Activated naive CD8-positive, alpha-beta T cell treated with anti-CD3 and anti-CD28 coated beads for 36 hours (primary cell): Measurements from ENCODE around the gene TMSB4X. TPM values are rescaled to one million over a fixed set of nuclear protein-coding genes. Genes with fewer than 3 reads are reported as not detected.
"Not testable (repeated sequence)": the region's sequence is repeated elsewhere in the genome, so short reads cannot be mapped to it uniquely, and the experiment has no call there.

Experiments used
- DNase-seq: peaks from one replicate; pipeline ENCODE4 v3.0.0; 2021
- H3K27ac Mint-ChIP-seq: one replicate; pipeline ENCODE4 v1.8.0; 2022; ENCODE audit warnings: mild to moderate bottlenecking, moderate library complexity, mixed read lengths
- H3K27me3 Mint-ChIP-seq: one replicate; pipeline ENCODE4 v1.8.0; 2022; ENCODE audit warnings: mild to moderate bottlenecking, mixed read lengths
- H3K36me3 Mint-ChIP-seq: one replicate; pipeline ENCODE4 v1.8.0; 2021; ENCODE audit warnings: mild to moderate bottlenecking, mixed read lengths
- H3K4me1 Mint-ChIP-seq: one replicate; pipeline ENCODE4 v1.8.0; 2021; ENCODE audit warnings: mixed read lengths
- H3K4me3 Mint-ChIP-seq: one replicate; pipeline ENCODE4 v1.8.0; 2022; ENCODE audit warnings: mild to moderate bottlenecking, moderate library complexity, mixed read lengths
- H3K9me3 Mint-ChIP-seq: one replicate; pipeline ENCODE4 v1.8.0; 2022; ENCODE audit warnings: mixed read lengths
- total RNA-seq, 2 experiments: library from RNA; stranded (reverse); gene quantifications; one replicate each; pipeline ENCODE4 v1.2.3, GENCODE V29; 2021

Gene TMSB4X
- total RNA-seq, 2 experiments from 2014 or later: 3,478 to 3,646 TPM

DNA sequence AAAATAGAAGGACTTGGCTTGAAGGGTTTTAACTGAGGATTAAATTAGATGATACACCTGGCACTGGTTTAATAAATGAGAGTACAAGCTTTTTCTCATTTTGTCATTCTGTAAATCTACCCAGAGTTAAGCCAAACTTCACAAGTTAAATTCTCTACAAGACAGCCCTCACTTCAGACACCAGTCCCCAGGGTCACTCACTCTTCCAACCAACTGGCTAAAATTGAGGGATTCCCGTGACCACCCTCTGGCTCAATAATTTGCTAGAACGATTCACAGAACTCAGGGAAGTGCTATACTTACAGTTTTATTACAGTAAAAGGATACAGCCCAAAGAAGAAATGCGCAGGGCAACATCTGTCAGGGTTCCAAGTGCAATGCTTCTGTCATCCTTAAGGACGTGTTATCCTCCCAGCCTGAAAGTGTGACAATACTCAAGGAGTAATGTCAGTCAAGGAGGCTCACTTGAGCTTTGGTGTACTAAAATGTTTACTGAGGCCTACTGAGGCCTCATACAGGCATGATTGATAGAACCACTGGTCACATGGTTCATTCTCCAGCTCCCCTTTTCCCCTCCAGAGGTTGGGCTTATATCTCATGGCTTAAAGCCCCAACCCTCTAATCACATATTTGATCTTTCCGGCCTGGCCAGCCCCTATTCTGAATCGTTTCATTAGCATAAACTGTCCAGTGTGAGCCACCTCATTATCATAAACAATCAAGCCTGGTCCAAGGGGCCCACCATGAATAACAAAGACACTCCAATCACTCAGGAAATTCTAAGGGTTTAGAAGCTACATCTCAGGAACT lies 9.6 kb upstream of the TMSB4X start:
- H3K27ac Mint-ChIP-seq: peak overlapping the region; percentile 66
- peaks cover 15% of the 10 kb centered on the region for H3K36me3 Mint-ChIP-seq
- no peaks in the 10 kb centered on the region for H3K27me3 Mint-ChIP-seq
- peaks cover 47% of the 10 kb centered on the region for H3K4me1 Mint-ChIP-seq
- no peak for DNase-seq
- no peak overlapping the region for H3K4me3 Mint-ChIP-seq
- no peaks in the 10 kb centered on the region for H3K9me3 Mint-ChIP-seq

DNA sequence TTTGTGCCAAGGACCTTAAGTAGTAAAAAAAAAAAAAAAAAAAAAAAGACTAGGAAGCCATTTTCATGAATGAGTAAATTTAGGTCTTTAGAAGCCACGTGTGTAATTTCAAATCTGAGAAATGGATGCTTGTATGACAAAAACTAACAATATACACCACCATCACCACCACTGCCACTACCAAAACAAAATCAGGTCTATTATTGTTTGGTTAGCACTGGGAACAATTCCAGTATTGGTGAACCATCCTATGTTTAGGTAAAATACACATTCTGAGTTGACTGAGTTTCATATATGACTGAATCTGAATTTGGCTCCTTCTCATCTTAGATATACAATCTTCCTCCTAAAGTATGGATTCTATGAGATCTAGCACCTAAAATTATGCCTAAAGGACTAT lies 8.8 kb upstream of the TMSB4X start:
- Mint-ChIP-seq H3K4me3 (no peak overlapping the region), H3K4me1 (peaks cover 48% of the 10 kb centered on the region), H3K27me3 (no peaks in the 10 kb centered on the region), H3K36me3 (peaks cover 15% of the 10 kb centered on the region), H3K27ac (peak overlapping the region; percentile 92), H3K9me3 (no peaks in the 10 kb centered on the region)
- DNase-seq: no peak

DNA sequence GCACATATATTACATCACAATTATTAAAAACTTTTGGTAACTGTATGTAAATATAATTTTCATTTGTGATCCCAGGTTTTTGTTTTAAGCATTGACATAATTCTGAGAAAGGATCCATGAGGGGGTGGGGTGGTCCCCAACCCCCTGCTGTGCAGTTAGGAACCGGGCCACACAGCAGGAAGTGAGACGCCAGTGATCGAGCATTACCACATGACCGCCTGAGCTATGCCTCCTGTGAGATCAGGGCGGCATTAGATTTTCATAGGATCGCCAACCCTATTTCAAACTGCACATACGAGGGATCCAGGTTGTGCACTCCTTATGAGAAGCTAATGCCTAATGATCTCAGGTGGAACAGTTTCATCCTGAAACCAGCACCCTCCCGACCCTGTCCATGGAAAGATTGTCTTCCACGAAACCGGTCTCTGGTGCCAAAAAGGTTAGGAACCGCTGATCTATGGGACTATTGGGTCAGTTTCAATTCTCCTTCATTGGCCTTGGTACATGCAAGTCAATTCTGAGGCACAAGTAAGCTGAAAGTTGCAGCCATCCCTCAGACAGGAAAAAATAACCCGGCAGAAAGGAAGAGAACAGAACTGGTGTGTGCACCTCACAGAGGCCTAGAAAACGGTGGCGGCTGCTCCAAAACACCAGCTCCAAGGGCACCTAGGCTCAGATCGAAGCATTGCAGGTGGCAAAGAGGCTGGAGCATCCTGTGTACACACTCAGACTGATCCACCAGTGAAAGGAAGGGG lies 7.0 kb upstream of the TMSB4X start:
- peaks cover 9% of the 10 kb centered on the region for H3K36me3 Mint-ChIP-seq
- peak overlapping the region; percentile 92 for H3K27ac Mint-ChIP-seq
- H3K27me3 Mint-ChIP-seq: no peaks in the 10 kb centered on the region
- H3K9me3 Mint-ChIP-seq: no peaks in the 10 kb centered on the region
- peaks cover 45% of the 10 kb centered on the region for H3K4me1 Mint-ChIP-seq
- no peak for DNase-seq
- H3K4me3 Mint-ChIP-seq: peak overlapping the region; percentile 74

- no peaks in the 10 kb centered on the region for H3K9me3 Mint-ChIP-seq
- peaks cover 5% of the 10 kb centered on the region for H3K27me3 Mint-ChIP-seq
- peak overlapping the region; percentile 98 for H3K27ac Mint-ChIP-seq
- H3K4me3 Mint-ChIP-seq: peak overlapping the region; percentile 89
- H3K36me3 Mint-ChIP-seq: peaks cover 22% of the 10 kb centered on the region
- DNase-seq: peak; percentile 48
- peaks cover 39% of the 10 kb centered on the region for H3K4me1 Mint-ChIP-seq
These were observed 4.2 kb upstream of the TMSB4X start for GRCh38 chrX:12970691-12971202.

GRCh38 chrX:12971282-12972003 lies 3.5 kb upstream of the TMSB4X start:
- Mint-ChIP-seq H3K36me3 (peaks cover 27% of the 10 kb centered on the region), H3K4me3 (peak overlapping the region; percentile 89), H3K9me3 (no peaks in the 10 kb centered on the region), H3K27ac (peak overlapping the region; percentile 98), H3K27me3 (peaks cover 5% of the 10 kb centered on the region), H3K4me1 (peaks cover 34% of the 10 kb centered on the region)
- DNase-seq: peak; percentile 44

- Mint-ChIP-seq H3K27me3 (peaks cover 12% of the 10 kb centered on the region), H3K27ac (peak overlapping the region; percentile 98), H3K9me3 (no peaks in the 10 kb centered on the region), H3K36me3 (peaks cover 34% of the 10 kb centered on the region), H3K4me1 (peaks cover 32% of the 10 kb centered on the region), H3K4me3 (peak overlapping the region; percentile 89)
- no peak for DNase-seq
These were observed 2.7 kb upstream of the TMSB4X start for GRCh38 chrX:12972243-12972642.

DNA sequence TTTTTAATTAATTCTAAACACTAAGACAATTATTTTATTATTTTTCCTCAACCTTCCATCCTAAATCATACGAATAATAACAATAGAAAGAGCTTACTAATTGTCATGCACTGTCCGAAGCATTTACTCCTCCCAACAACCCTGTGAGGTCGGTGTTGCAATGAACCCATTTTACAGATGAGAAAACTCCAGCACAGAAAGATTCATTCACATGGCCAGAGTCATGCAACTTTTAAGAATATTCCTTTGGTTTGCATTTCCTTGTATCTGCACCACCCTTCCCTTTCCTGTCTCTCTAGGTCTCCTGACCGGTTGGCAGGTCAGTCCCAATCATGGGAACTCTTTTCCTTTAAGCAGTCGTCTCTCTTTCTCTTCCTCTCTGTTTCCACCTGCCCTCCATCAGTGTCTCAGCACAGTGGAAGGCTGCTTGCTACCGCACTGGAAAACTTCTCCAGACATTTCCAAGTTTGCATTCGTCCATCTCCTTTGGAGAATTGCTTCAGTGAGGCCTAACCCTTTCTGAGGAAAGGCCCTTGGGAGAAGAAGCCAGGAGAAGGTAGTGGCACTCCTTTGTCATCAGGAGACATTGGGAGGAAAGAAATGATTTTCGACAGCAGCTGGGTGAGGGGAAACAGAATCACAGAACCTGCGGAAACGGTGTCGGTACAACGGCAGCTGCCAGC lies 1.9 kb upstream of the TMSB4X start:
- no peaks in the 10 kb centered on the region for H3K9me3 Mint-ChIP-seq
- H3K36me3 Mint-ChIP-seq: peaks cover 42% of the 10 kb centered on the region
- peak overlapping the region; percentile 98 for H3K4me3 Mint-ChIP-seq
- DNase-seq: no peak
- H3K27ac Mint-ChIP-seq: peak overlapping the region; percentile 98
- peaks cover 31% of the 10 kb centered on the region for H3K4me1 Mint-ChIP-seq
- peaks cover 13% of the 10 kb centered on the region for H3K27me3 Mint-ChIP-seq

DNA sequence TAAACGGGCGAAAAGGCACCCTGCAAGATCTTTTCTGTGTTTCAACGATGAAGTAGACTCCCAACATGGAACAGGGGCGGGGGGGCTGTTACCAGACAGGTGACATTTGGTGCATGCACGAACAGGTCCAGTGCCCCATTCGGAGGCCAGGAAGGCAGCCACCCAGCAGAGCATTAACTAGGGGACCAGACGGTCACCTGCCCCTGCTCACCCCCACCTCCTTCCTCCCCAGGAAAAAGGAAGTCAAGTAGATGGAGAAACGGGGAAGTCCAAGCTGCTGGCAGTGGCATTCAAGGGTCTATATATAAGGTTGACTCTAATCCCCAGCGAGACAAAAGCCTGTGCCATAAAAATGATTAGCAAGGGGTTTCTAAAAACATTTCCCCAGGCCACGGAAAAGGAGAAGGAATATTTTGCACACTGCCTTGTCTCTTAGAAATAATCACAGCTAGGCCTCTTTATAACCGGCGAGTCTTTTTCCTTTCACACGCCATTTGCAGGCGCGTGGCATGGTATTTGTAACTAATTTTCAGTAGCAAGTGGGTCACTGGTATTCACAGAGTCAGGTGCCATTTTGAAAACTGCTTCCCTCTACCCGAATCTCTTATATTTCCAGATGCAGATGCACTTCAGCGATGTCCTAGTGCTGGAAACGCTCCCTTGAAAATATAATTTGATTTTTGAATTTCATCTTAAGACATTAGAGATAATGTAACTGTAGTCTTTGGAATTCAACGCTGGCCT lies 1.2 kb upstream of the TMSB4X start:
- Mint-ChIP-seq H3K36me3 (peaks cover 44% of the 10 kb centered on the region), H3K9me3 (no peaks in the 10 kb centered on the region), H3K4me3 (peak overlapping the region; percentile 98), H3K27ac (peak overlapping the region; percentile 98), H3K4me1 (peaks cover 33% of the 10 kb centered on the region), H3K27me3 (peaks cover 13% of the 10 kb centered on the region)
- peak; percentile 54 for DNase-seq

- H3K27me3 Mint-ChIP-seq: peaks cover 13% of the 10 kb centered on the region
- peaks cover 45% of the 10 kb centered on the region for H3K36me3 Mint-ChIP-seq
- peaks cover 33% of the 10 kb centered on the region for H3K4me1 Mint-ChIP-seq
- peak overlapping the region; percentile 98 for H3K27ac Mint-ChIP-seq
- peak; percentile 63 for DNase-seq
- no peaks in the 10 kb centered on the region for H3K9me3 Mint-ChIP-seq
- peak overlapping the region; percentile 98 for H3K4me3 Mint-ChIP-seq
These were observed 560 bp upstream of the TMSB4X start for GRCh38 chrX:12974305-12974795.

- H3K36me3 Mint-ChIP-seq: peaks cover 45% of the 10 kb centered on the region
- H3K4me1 Mint-ChIP-seq: peaks cover 29% of the 10 kb centered on the region
- H3K9me3 Mint-ChIP-seq: no peaks in the 10 kb centered on the region
- peak overlapping the region; percentile 98 for H3K27ac Mint-ChIP-seq
- peak overlapping the region; percentile 98 for H3K4me3 Mint-ChIP-seq
- peaks cover 13% of the 10 kb centered on the region for H3K27me3 Mint-ChIP-seq
- no peak for DNase-seq
These were observed 708 bp downstream of the TMSB4X start for GRCh38 chrX:12975670-12975965.

DNA sequence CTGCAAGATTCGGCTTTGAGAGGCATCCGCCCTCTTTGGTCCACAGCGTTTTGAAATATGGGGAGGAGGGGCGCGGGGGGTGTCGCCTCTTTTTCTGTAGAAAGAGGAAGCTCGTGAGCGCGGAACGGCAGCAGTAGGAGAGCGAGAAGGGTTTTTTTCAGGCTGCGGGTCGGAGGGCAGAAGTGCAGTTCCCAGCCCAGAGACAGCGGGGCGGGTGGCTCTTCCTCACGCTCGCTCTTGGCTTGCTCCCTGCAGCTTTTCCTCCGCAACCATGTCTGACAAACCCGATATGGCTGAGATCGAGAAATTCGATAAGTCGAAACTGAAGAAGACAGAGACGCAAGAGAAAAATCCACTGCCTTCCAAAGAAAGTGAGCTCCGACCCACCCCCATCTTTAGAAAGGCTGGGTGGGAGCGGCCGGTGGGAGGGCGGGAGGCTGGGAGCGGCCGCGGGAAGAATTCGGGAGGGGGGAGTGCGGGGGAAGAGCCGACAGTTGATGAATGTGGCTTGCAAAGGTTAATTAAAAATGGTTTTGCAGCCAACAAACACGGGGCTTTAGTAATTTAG lies 1.2 kb downstream of the TMSB4X start:
- Mint-ChIP-seq H3K9me3 (no peaks in the 10 kb centered on the region), H3K27ac (peak overlapping the region; percentile 98), H3K36me3 (peaks cover 45% of the 10 kb centered on the region), H3K4me3 (peak overlapping the region; percentile 98), H3K27me3 (peaks cover 13% of the 10 kb centered on the region), H3K4me1 (peaks cover 28% of the 10 kb centered on the region)
- DNase-seq: peak; percentile 20

DNA sequence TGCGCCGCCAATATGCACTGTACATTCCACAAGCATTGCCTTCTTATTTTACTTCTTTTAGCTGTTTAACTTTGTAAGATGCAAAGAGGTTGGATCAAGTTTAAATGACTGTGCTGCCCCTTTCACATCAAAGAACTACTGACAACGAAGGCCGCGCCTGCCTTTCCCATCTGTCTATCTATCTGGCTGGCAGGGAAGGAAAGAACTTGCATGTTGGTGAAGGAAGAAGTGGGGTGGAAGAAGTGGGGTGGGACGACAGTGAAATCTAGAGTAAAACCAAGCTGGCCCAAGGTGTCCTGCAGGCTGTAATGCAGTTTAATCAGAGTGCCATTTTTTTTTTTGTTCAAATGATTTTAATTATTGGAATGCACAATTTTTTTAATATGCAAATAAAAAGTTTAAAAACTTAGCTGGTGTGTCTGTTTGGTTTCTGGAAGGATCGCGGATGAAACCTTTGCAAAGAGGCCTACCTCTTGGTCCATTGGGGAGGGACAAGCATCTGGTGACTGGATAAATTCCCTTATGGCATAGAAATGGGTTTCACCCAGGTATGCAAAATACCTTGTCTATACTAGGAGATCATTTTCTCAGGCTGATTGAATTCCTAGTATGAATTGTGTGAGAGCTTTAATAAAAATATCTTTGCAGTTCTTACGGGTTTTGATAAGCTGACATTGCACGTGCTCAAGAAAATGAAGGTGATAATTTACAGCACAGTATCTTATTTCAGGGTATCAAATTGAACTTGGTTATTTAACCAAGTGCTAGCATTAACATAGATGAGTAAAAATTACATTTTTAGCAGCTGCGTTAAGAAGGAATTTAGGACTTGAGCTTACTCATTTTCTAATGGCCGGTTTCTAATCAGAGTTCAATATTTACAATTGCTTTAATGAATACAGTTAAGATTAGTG lies 2.2 kb downstream of the TMSB4X start:
- H3K36me3 Mint-ChIP-seq: peaks cover 47% of the 10 kb centered on the region
- H3K4me1 Mint-ChIP-seq: peaks cover 29% of the 10 kb centered on the region
- not testable (repeated sequence) for DNase-seq, H3K9me3 Mint-ChIP-seq
- peak overlapping the region; percentile 88 for H3K4me3 Mint-ChIP-seq
- H3K27me3 Mint-ChIP-seq: peaks cover 13% of the 10 kb centered on the region
- H3K27ac Mint-ChIP-seq: peak overlapping the region; percentile 98

DNA sequence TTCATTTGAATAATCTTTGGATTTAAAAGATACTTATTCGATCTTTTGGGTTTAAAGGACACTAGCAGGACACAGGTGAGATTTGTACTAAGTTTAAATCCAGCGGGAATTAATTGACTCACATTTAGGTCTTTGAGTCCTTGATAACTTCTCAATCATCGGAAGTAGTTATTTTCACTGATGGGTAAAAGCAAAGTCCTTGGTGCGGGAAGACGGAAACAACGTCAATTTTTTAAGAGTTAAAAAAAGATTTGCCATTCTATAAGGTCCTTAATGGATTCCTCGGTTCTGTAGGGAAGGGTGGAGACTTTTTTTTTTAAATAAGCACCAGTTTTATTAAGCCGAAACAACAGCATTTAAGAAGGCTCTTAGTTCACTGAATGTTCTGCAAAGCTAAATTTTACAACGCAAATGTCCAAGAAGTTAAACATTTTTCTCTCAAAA lies 2.9 kb downstream of the TMSB4X start:
- Mint-ChIP-seq H3K27me3 (peaks cover 13% of the 10 kb centered on the region), H3K36me3 (peaks cover 46% of the 10 kb centered on the region), H3K27ac (peak overlapping the region; percentile 98), H3K9me3 (no peaks in the 10 kb centered on the region), H3K4me1 (peaks cover 33% of the 10 kb centered on the region), H3K4me3 (peak overlapping the region; percentile 88)
- no peak for DNase-seq
